Thymus (tissue), 11 donors: ENCODE data around the gene CWF19L2. TPM values are rescaled to one million over a fixed set of nuclear protein-coding genes. Genes with fewer than 3 reads are reported as not detected.
A peak's percentile ranks its signal among the peaks of the same experiment; 100 is the strongest.
"Not testable (repeated sequence)": the region's sequence is repeated elsewhere in the genome, so short reads cannot be mapped to it uniquely, and the experiment has no call there.

Experiments
- DNase-seq, 9 donors: peaks; one replicate each; pipeline ENCODE4 v3.0.0-alpha.2; 2013; ENCODE audit warnings: low spot score in 9 of 9, low read depth in 6 of 9, missing footprints in 1 of 9
- H3K27ac ChIP-seq, 2 donors: one replicate each; pipeline ENCODE4 v1.5.1; 2013; ENCODE audit warnings: control low read depth in 1 of 2, low read depth in 1 of 2, low read length in 1 of 2, mild to moderate bottlenecking in 1 of 2, moderate library complexity in 1 of 2
- H3K27me3 ChIP-seq, 2 donors: one replicate each; pipeline ENCODE4 v1.5.1; 2013; ENCODE audit warnings: low read length in 1 of 2; ENCODE audit not compliant: control insufficient read depth in 2 of 2, insufficient read depth in 1 of 2
- H3K36me3 ChIP-seq, 2 donors: one replicate each; pipeline ENCODE4 v1.5.1; 2013; ENCODE audit warnings: low read length in 1 of 2, mild to moderate bottlenecking in 1 of 2, moderate library complexity in 1 of 2; ENCODE audit not compliant: control insufficient read depth in 2 of 2, insufficient read depth in 2 of 2
- H3K4me1 ChIP-seq, 2 donors: one replicate each; pipeline ENCODE4 v1.5.1; 2013; ENCODE audit warnings: low read length in 2 of 2; ENCODE audit not compliant: control insufficient read depth in 2 of 2, insufficient read depth in 2 of 2
- H3K4me3 ChIP-seq, 2 donors: one replicate each; pipeline ENCODE4 v1.5.1; 2013; ENCODE audit warnings: low read length in 2 of 2, control low read depth in 1 of 2, mild to moderate bottlenecking in 1 of 2
- H3K9me3 ChIP-seq, 2 donors: one replicate each; pipeline ENCODE4 v1.5.1; 2013; ENCODE audit warnings: low read length in 1 of 2, mild to moderate bottlenecking in 1 of 2; ENCODE audit not compliant: control insufficient read depth in 2 of 2, insufficient read depth in 1 of 2
- WGBS: extraction: QIAGEN DNeasy Blood & Tissue Kit; methylation state at CpG from one replicate; pipeline ENCODE4 v1.1.7; 2013; 5-methylcytosine and 5-hydroxymethylcytosine counted together
- polyA plus RNA-seq: library from polyadenylated mRNA; stranded (reverse); fragments of 200-250 nt; gene quantifications from one replicate; pipeline ENCODE4 v1.2.3, GENCODE V29; 2013
- total RNA-seq: library from RNA; stranded (reverse); fragments of 120-200 nt; gene quantifications from one replicate; pipeline ENCODE4 v1.2.4, GENCODE V29; 2013
- donor health status: healthy.

The CWF19L2 gene
- total and polyA plus RNA-seq, 2 donors, result 12.1 to 20.4 TPM

DNA sequence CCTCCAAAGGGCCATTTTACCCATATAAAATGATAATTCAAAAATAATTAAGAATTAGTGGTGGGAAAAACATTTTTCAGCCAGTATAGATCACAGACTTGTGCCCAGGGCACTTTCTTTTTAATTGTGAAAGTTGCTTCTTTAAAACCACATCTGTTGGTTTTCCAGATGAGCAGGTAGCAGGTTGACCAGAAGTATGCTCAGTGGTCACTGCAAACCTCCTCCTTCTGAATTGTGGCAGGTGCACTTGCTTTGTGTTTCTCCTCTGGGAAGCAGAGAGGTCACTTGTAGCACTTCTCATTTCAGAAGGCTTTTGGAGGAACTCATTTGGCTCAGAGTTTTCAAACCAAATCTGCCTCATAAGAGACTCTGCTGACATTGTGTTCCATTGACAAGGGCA lies 24.6 kb upstream of the CWF19L2 start:
- Histone ChIP-seq H3K9me3 (no peaks in the 10 kb centered on the region), H3K36me3 (no peaks in the 10 kb centered on the region), H3K27me3 (no peaks in the 10 kb centered on the region), H3K27ac (no peak overlapping the region), H3K4me3 (no peak overlapping the region), H3K4me1 (no peaks in the 10 kb centered on the region)
- no peak for DNase-seq

GRCh38 chr11:107478922-107479321 lies 21.3 kb upstream of the CWF19L2 start:
- no peak overlapping the region for H3K27ac ChIP-seq
- H3K9me3 ChIP-seq, result no peaks in the 10 kb centered on the region
- no peaks in the 10 kb centered on the region for H3K27me3 ChIP-seq
- H3K4me3 ChIP-seq, result no peak overlapping the region
- no peaks in the 10 kb centered on the region for H3K36me3 ChIP-seq
- DNase-seq, result no peak
- H3K4me1 ChIP-seq, result no peaks in the 10 kb centered on the region

DNA sequence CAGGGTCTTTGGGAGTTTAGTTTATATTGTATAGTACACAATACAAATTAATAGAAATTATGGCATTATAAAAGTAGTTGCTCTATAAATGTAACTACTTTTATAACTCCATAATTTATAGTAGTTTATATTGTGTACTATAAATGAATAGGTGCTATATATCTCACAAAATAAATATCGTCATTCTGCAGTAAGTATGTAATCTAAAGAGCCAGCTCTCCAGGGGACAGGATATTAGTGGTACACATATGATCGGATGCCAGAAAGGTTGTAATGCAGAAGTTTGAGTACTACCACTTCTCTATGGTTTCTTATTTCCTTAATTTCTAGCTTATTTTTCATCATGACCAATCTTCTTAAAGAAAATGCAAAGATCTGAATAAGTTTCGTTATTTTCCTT lies 20.2 kb upstream of the CWF19L2 start:
- Histone ChIP-seq H3K9me3 (no peaks in the 10 kb centered on the region), H3K27ac (no peak overlapping the region), H3K4me3 (no peak overlapping the region), H3K27me3 (no peaks in the 10 kb centered on the region), H3K4me1 (no peaks in the 10 kb centered on the region), H3K36me3 (no peaks in the 10 kb centered on the region)
- no peak for DNase-seq
- 92% methylated on average over 3 of the region's 3 CpGs for WGBS

DNA sequence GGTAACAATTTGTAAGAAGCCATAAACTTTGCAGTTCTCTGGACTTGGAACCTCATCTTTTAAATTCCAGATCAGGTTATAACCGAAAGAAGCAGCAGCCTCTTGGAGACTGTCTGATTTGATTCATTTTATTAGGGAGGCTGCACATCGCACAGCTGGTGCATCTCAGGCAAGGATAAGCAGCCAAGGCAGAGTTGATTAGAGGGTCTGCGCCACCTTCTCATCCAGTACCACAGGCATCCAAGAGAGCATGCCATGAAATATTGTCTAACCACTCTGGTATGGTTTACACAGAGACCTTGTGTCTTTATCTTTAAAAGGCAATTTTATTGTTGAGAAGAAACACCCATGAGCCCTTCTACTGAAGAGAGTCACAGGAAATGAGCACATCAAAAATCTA lies 16.2 kb upstream of the CWF19L2 start:
- WGBS, result 96% methylated on average over 3 of the region's 3 CpGs

GRCh38 chr11:107472966-107473365 lies 15.3 kb upstream of the CWF19L2 start:
- 80% methylated on average over 1 of the region's 1 CpG for WGBS
- no peak overlapping the region for H3K27ac ChIP-seq
- DNase-seq, result no peak
- H3K4me1 ChIP-seq, result no peaks in the 10 kb centered on the region
- no peaks in the 10 kb centered on the region for H3K27me3 ChIP-seq
- no peak overlapping the region for H3K4me3 ChIP-seq
- no peaks in the 10 kb centered on the region for H3K36me3 ChIP-seq
- H3K9me3 ChIP-seq, result no peaks in the 10 kb centered on the region

More for the DNA sequence above, 16.2 kb upstream of the CWF19L2 start:
- Histone ChIP-seq H3K9me3 (no peaks in the 10 kb centered on the region), H3K4me1 (no peaks in the 10 kb centered on the region), H3K4me3 (no peak overlapping the region), H3K27me3 (no peaks in the 10 kb centered on the region), H3K36me3 (no peaks in the 10 kb centered on the region), H3K27ac (no peak overlapping the region)
- no peak for DNase-seq

GRCh38 chr11:107468596-107468995 lies 11.0 kb upstream of the CWF19L2 start:
- no peaks in the 10 kb centered on the region for H3K27me3 ChIP-seq

GRCh38 chr11:107467696-107468095 lies 10.1 kb upstream of the CWF19L2 start:
- Histone ChIP-seq H3K27me3 (no peaks in the 10 kb centered on the region), H3K36me3 (no peaks in the 10 kb centered on the region), H3K4me1 (no peaks in the 10 kb centered on the region), H3K27ac (no peak overlapping the region), H3K9me3 (no peaks in the 10 kb centered on the region), H3K4me3 (no peak overlapping the region)
- 95% methylated on average over 1 of the region's 1 CpG for WGBS
- no peak for DNase-seq

More at GRCh38 chr11:107468596-107468995, 11.0 kb upstream of the CWF19L2 start:
- H3K4me3 ChIP-seq, result no peak overlapping the region
- no peaks in the 10 kb centered on the region for H3K4me1 ChIP-seq
- H3K36me3 ChIP-seq, result no peaks in the 10 kb centered on the region
- no peaks in the 10 kb centered on the region for H3K9me3 ChIP-seq
- no peak for DNase-seq
- no peak overlapping the region for H3K27ac ChIP-seq
- 51% methylated on average over 3 of the region's 3 CpGs for WGBS

GRCh38 chr11:107466275-107466866 lies 8.7 kb upstream of the CWF19L2 start:
- not testable (repeated sequence) for H3K9me3 ChIP-seq, H3K4me3 ChIP-seq, H3K36me3 ChIP-seq, H3K4me1 ChIP-seq, H3K27ac ChIP-seq, H3K27me3 ChIP-seq, DNase-seq
- 91% methylated on average over 10 of the region's 10 CpGs for WGBS

GRCh38 chr11:107457205-107457557 lies 444 bp downstream of the CWF19L2 start:
- Histone ChIP-seq H3K9me3 (no peaks in the 10 kb centered on the region), H3K27me3 (no peaks in the 10 kb centered on the region), H3K4me1 (peaks cover 2 to 3% of the 10 kb centered on the region in 2 donors), H3K4me3 (peak overlapping the region; percentile 78 to 93), H3K36me3 (peaks cover 15% of the 10 kb centered on the region in 2 donors), H3K27ac (peak overlapping the region; percentile 80 to 87)
- WGBS, result 1% methylated on average over 6 of the region's 6 CpGs
- peak in 1 of 9 donors; percentile 11 for DNase-seq
